GM12878 (cell line): Measurements from ENCODE around the gene YBX3. TPM values are rescaled to one million over a fixed set of nuclear protein-coding genes. Genes with fewer than 3 reads are reported as not detected.
A peak's percentile ranks its signal among the peaks of the same experiment; 100 is the strongest.

Experiments
- ATAC-seq: fragments of 200-7000 bp; cut with Tn5 transposase; 3 replicates; pipeline ENCODE4 v1.9.1; 2020; ENCODE audit warnings: mild to moderate bottlenecking, moderate library complexity
- BruUV-seq: library from RNA; stranded (reverse); fragments of 400-500 nt; replicated peaks from 2 replicates; lab custom pipeline; 2021; lab: Mats Ljungman, UMichigan
- CTCF ChIA-PET: fragments of 300-600 bp; sonication (Branson Sonifier 250); formaldehyde crosslinking; extraction: SDS; loops from one replicate; lab custom pipeline; 2021; ENCODE audit warnings: inconsistent platforms; lab: Yijun Ruan, JAX
- POLR2A ChIA-PET: fragments of 350-600 bp; formaldehyde crosslinking; extraction: SDS; loops from one replicate; lab custom pipeline; 2021; ENCODE audit warnings: inconsistent platforms; lab: Charles Lee
- RAD21 ChIA-PET: fragments of 300-600 bp; sonication (Branson Sonifier 250); formaldehyde crosslinking; loops from one replicate; lab custom pipeline; 2023; ENCODE audit warnings: antibody characterized with exemption; ENCODE audit not compliant: unreplicated experiment; lab: Charles Lee
- SMC1A ChIA-PET: fragments of 300-600 bp; sonication (Branson Sonifier 250); formaldehyde crosslinking; loops from one replicate; lab custom pipeline; 2023; ENCODE audit not compliant: unreplicated experiment, uncharacterized antibody; lab: Charles Lee
- DNase-seq: peaks from one replicate; pipeline ENCODE4 v3.0.0-alpha.2; 2011; ENCODE audit warnings: low read depth, low spot score
- FAIRE-seq: peaks from 3 replicates; lab custom pipeline; 2011; peaks lifted over from hg19 to GRCh38; lab: Jason Lieb, UNC
- H2AFZ ChIP-seq: 2 replicates; pipeline ENCODE4 v1.6.0; 2011; ENCODE audit warnings: low read depth, low read length, control low read depth; ENCODE audit not compliant: control insufficient read depth
- H3K27ac ChIP-seq: 2 replicates; pipeline ENCODE4 v1.5.1; 2011; ENCODE audit warnings: control low read depth; ENCODE audit not compliant: control insufficient read depth, insufficient read depth
- H3K27me3 ChIP-seq, 2 experiments: replicated peaks in 1 of 2; 2 replicates each; pipeline versions ENCODE4 v1.6.0 to v1.6.1; 2011; ENCODE audit warnings: low read length in 1 of 2; ENCODE audit not compliant: control insufficient read depth in 2 of 2, insufficient read depth in 2 of 2
- H3K36me3 ChIP-seq, 2 experiments: 2 replicates each; pipeline ENCODE4 v1.5.1; 2011; ENCODE audit warnings: low read length in 1 of 2; ENCODE audit not compliant: control insufficient read depth in 2 of 2, insufficient read depth in 2 of 2
- H3K4me1 ChIP-seq: 2 replicates; pipeline ENCODE4 v1.6.1; 2011; ENCODE audit warnings: mild to moderate bottlenecking, low read length, moderate library complexity, mixed read lengths; ENCODE audit not compliant: control insufficient read depth, insufficient read depth
- H3K4me2 ChIP-seq: 2 replicates; pipeline ENCODE4 v1.6.0; 2011; ENCODE audit warnings: control low read depth; ENCODE audit not compliant: control insufficient read depth, insufficient read depth
- H3K4me3 ChIP-seq: fragments of 200-600 bp; sonication (generic); 2 replicates; pipeline ENCODE4 v1.5.1; 2016
- H3K79me2 ChIP-seq: 2 replicates; pipeline ENCODE4 v1.6.0; 2011; ENCODE audit warnings: low read length; ENCODE audit not compliant: control insufficient read depth, insufficient read depth
- H3K9ac ChIP-seq: 2 replicates; pipeline ENCODE4 v1.8.0; 2011; ENCODE audit warnings: low read length, control low read depth, mixed read lengths; ENCODE audit not compliant: control insufficient read depth, insufficient read depth
- H3K9me3 ChIP-seq: replicated peaks from 3 replicates; pipeline ENCODE4 v1.5.1; 2011; ENCODE audit warnings: mild to moderate bottlenecking, low read length; ENCODE audit not compliant: control insufficient read depth, insufficient read depth
- H4K20me1 ChIP-seq: 2 replicates; pipeline ENCODE4 v1.6.0; 2011; ENCODE audit not compliant: control insufficient read depth, insufficient read depth
- NBN ChIP-seq: fragments of 450-650 bp; IDR thresholded peaks from 2 replicates; pipeline ENCODE4 v1.6.1; 2016
- RAD51 ChIP-seq: fragments of 450-650 bp; IDR thresholded peaks from 2 replicates; pipeline ENCODE4 v1.6.1; 2016; ENCODE audit warnings: moderate library complexity, mild to moderate bottlenecking, inconsistent platforms
- STAT1 ChIP-seq: fragments of 450-650 bp; conservative IDR thresholded peaks from 2 replicates; pipeline ENCODE4 v1.6.1; 2014; ENCODE audit warnings: antibody characterized with exemption, mild to moderate bottlenecking
- WGBS: methylation state at CpG from one replicate; pipeline ENCODE4 v1.1.6; 2016; ENCODE audit warnings: low lambda C conversion rate; ENCODE audit not compliant: insufficient replicate concordance, insufficient coverage; ENCODE audit errors: missing lambda C conversion rate; 5-methylcytosine and 5-hydroxymethylcytosine counted together
- in situ Hi-C: fragments of 300-500 bp; cut with MboI; formaldehyde crosslinking; loops from 9 replicates; pipeline ENCODE4 v1.14.3; 2018; ENCODE audit warnings: mixed read lengths
- intact Hi-C: fragments of 100-400 bp; cut with micrococcal nuclease; formaldehyde crosslinking; loops from one replicate; pipeline ENCODE4 v1.14.2; 2022; ENCODE audit not compliant: unreplicated experiment
- polyA plus RNA-seq, 11 experiments: library from polyadenylated mRNA; depleted of rRNA in 4 of 11; unstranded in 6 of 11; stranded (reverse) in 5 of 11; fragments of >200 nt; fragmentation: Nextera tagmentation in 4 of 11; fragmentation: Illumina TruSeq in 1 of 11; extraction: Ambion mirVana in 4 of 11; extraction: Trizol in 1 of 11; gene quantifications; 1 replicate in 1 of 11; 2 replicates in 10 of 11; pipeline versions ENCODE4 v1.2.1 to v1.2.3, GENCODE V29; 2011 to 2016; ENCODE audit warnings: inconsistent platforms in 2 of 11, missing spikeins in 2 of 11, low read depth in 1 of 11
- total RNA-seq, 4 experiments: library from RNA; depleted of rRNA in 3 of 4; stranded (reverse); fragments of >200 nt in 3 of 4; fragmentation: Illumina TruSeq in 1 of 4; extraction: Trizol in 1 of 4; gene quantifications; 2 replicates each; pipeline versions ENCODE4 v1.2.1 to v1.2.3, GENCODE V29; 2013 to 2021
- TF ChIP-seq, protein P1 (sequence below): fragments of 450-650 bp; IDR thresholded peaks from 2 replicates; pipeline ENCODE4 v1.6.1; 2016; ENCODE audit warnings: mild to moderate bottlenecking

The YBX3 gene
- total and polyA plus RNA-seq, 10 of the 15 experiments (the other 5 are each of a cell fraction or from before 2014, with no cell fraction given), result 25.9 to 221 (median 111) TPM

DNA sequence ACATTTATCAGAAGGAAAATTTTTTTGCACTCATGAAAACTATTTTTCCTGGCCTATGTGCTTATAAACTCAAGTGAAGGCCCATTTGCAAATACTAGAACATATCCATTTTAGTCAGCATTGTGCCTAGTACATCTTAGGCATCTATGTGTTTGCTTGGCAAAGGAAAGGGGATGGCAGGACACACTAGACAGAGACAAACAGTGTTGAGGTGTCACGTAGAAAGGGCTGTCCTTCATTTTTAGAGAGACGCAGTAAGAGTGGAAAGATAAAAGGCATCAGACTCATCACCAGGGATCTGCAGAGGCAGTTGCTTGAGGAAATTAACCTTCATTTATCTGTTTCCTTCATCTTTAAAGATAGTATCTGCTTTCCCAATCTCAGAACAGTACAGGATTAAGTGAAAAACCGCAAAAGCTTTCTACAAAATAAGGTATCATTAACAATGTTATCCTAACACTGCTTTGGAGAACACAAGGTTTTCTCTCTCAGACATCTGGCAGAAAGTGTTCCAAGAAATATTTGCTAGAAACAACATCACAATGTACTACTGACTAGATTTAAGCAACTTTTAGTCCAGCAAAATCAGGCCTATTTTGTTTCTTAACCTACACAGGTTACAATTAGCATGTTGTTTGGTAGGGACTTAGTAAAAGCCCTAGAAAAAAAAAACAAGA lies 2.0 kb downstream of the YBX3 start:
- in situ Hi-C loops (no loop called here), intact Hi-C loops (loop anchor here (10.0 kb wide), 1 partner anchor 116 kb away; no protein-coding TSS in a partner anchor)
- ChIA-PET CTCF (no interaction called here), POLR2A (no interaction called here), RAD21 (no interaction called here)
- peak overlapping the region; percentile 60 for H2AFZ ChIP-seq
- ATAC-seq, result 0 out of 3 replicates have a peak, but pooled peaks have one; percentile 1
- BruUV-seq, result no TSS peak
- H3K27ac ChIP-seq, result peak overlapping the region; percentile 26
- no peaks in the 10 kb centered on the region for H4K20me1 ChIP-seq
- H3K4me2 ChIP-seq, result peak overlapping the region; percentile 68
- 73% methylated on average over 3 of the region's 3 CpGs for WGBS
- 0 out of 2 replicates have a peak, but pooled peaks cover 3% of the 10 kb centered on the region for H3K4me1 ChIP-seq
- peak overlapping the region; percentile 90 for H3K4me3 ChIP-seq
- TF ChIP-seq, protein P1, sequence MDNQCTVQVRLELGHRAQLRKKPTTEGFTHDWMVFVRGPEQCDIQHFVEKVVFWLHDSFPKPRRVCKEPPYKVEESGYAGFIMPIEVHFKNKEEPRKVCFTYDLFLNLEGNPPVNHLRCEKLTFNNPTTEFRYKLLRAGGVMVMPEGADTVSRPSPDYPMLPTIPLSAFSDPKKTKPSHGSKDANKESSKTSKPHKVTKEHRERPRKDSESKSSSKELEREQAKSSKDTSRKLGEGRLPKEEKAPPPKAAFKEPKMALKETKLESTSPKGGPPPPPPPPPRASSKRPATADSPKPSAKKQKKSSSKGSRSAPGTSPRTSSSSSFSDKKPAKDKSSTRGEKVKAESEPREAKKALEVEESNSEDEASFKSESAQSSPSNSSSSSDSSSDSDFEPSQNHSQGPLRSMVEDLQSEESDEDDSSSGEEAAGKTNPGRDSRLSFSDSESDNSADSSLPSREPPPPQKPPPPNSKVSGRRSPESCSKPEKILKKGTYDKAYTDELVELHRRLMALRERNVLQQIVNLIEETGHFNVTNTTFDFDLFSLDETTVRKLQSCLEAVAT, result 0 out of 2 replicates have a peak, but pooled peaks have one; percentile 6
- TF ChIP-seq NBN, result no peak
- TF ChIP-seq, all 136 proteins: peak for 1
- SMC1A ChIA-PET, result interaction anchor here (4.8 kb wide), 1 partner anchor 28 kb away, joined by 35 read pairs; no protein-coding TSS in a partner anchor
- Histone ChIP-seq H3K9ac (peak overlapping the region; percentile 83), H3K27me3 (0 out of 4 replicates have a peak, but pooled peaks cover 0 to 2% of the 10 kb centered on the region in 2 experiments), H3K79me2 (peaks cover 68% of the 10 kb centered on the region), H3K36me3 (peaks cover 0 to 7% of the 10 kb centered on the region in 2 experiments; a peak in 1 of 4 replicates), H3K9me3 (no peaks in the 10 kb centered on the region)
- no peak for FAIRE-seq
- DNase-seq, result no peak

DNA sequence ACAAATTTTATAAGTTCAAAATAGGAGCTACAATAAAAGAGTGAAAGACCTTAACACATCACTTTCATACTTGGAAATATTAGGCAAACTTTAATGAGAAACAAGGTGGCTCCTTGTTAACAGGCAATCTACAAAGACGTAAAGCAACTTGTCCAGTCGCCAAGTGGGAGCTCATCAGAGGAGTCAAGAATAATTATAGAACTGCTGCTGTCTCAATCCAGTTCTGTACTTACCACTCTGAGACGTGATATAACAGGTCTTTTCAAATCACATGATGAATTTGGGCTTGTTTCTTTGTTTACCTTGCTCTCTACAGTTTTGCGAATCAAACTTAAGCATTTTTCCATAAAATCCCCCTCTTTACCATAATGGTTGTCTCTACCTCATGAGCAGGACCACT lies 3.6 kb downstream of the YBX3 start:
- ChIA-PET RAD21 (interaction anchor here (1.3 to 2.4 kb wide), 7 partner anchors 12 to 483 kb away, joined by 3 to 16 read pairs (median 5); no protein-coding TSS in a partner anchor), SMC1A (interaction anchor here (0.8 to 4.8 kb wide), 9 partner anchors 9 to 105 kb away, joined by 3 to 35 read pairs (median 5); no protein-coding TSS in a partner anchor), CTCF (interaction anchor here (0.5 to 2.7 kb wide), 5 partner anchors 24 to 107 kb away, joined by 3 to 29 read pairs (median 5); partner anchors contain the start of gene MAGOHB), POLR2A (interaction anchor here (0.9 kb wide), 1 partner anchor 23 kb away, joined by 3 read pairs; no protein-coding TSS in a partner anchor)
- H2AFZ ChIP-seq, result no peak overlapping the region
- no peaks in the 10 kb centered on the region for H3K9me3 ChIP-seq
- 0 out of 2 replicates have a peak, but pooled peaks cover 3% of the 10 kb centered on the region for H3K4me1 ChIP-seq
- intact Hi-C loops, result no loop called here
- BruUV-seq, result no TSS peak
- no peak overlapping the region for H3K27ac ChIP-seq
- peaks cover 0 to 10% of the 10 kb centered on the region in 2 experiments; a peak in 1 of 4 replicates for H3K36me3 ChIP-seq
- 50% methylated on average over 4 of the region's 4 CpGs for WGBS
- DNase-seq, result no peak
- TF ChIP-seq RAD51 (peak; percentile 31; the same call in 1 of the 2 replicates), STAT1 (no peak)
- peaks cover 68% of the 10 kb centered on the region for H3K79me2 ChIP-seq
- no peak overlapping the region; the same call in 1 of the 2 replicates for H3K9ac ChIP-seq
- peak overlapping the region; percentile 39 for H3K4me3 ChIP-seq
- H3K27me3 ChIP-seq, result no peaks in the 10 kb centered on the region
- FAIRE-seq, result no peak
- no peak for ATAC-seq
- no peaks in the 10 kb centered on the region for H4K20me1 ChIP-seq
- H3K4me2 ChIP-seq, result peak overlapping the region; percentile 76
- in situ Hi-C loops, result no loop called here
